Stomach (tissue), 4 donors: Measurements from ENCODE around the gene ZNF79.

Experiments
- CTCF ChIP-seq, 7 experiments: fragments of 450-650 bp in 4 of 7; fragments of 200-600 bp in 3 of 7; sonication (generic) in 3 of 7; IDR thresholded peaks; one replicate each; pipeline ENCODE4 v1.5.1; 2016 to 2019; ENCODE audit warnings: antibody characterized with exemption in 7 of 7, control low read depth in 2 of 7, mild to moderate bottlenecking in 1 of 7
- EP300 ChIP-seq: sonication (generic); formaldehyde crosslinking; IDR thresholded peaks from one replicate; pipeline ENCODE4 v1.6.1; 2017; ENCODE audit warnings: antibody characterized with exemption
- POLR2A ChIP-seq, 4 donors: fragments of 450-650 bp; IDR thresholded peaks; one replicate each; pipeline ENCODE4 v1.6.1; 2016; ENCODE audit warnings: antibody characterized with exemption in 4 of 4, control low read depth in 2 of 4, mild to moderate bottlenecking in 1 of 4, moderate library complexity in 1 of 4
- POLR2AphosphoS5 ChIP-seq, 3 donors: sonication (generic); formaldehyde crosslinking; IDR thresholded peaks; one replicate each; pipeline ENCODE4 v1.6.1; 2016; ENCODE audit warnings: antibody characterized with exemption in 3 of 3

DNA sequence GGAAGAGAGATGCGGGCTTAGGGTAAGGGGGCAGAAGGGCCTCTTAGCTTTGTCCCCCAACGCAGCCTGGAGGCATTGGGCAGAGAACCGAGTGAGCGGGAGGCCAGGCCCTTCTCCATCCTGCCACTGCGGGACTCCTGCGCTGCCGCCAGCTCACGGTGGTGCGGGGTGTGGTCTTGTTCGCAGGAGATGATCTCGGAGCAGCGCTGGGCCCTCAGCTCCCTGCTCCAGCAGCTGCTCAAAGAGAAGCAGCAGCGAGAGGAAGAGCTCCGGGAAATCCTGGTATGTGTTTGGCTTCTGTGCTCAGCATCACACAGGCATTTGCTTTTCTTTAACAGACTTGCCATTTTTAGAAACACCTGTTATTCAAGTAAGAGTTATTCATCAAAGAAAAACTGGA lies 68.4 kb downstream of the ZNF79 start:
- TF ChIP-seq CTCF (IDR thresholded peaks at IDR 0.05): no peak
- no peak for TF ChIP-seq POLR2AphosphoS5 (IDR thresholded peaks at IDR 0.05)
- no peak for TF ChIP-seq POLR2A (IDR thresholded peaks at IDR 0.05)
- TF ChIP-seq EP300: no peak
